ENCODE data around the gene BMPER.

BMPER gene

DNA sequence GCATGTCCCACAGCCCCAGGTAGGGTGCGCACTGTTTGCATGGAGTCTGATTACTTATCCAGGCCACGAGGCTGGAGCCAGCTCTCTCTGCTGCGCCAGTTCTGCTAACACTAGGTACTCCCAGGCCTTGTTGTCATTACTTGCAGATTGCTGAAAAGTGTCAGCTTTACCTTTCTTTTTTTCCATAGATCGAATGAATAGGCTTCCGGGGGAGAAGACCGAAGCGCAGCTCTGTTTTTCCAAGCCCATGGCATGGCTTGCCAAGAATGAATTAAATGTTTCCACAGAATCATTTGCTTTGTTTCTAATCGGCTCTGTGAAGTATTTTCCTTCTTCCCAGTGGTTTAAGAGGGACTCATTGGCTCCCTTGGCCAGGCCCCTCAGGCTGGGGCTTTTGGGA, 285.8 kb downstream of the BMPER start:
- no peak for DNase-seq

DNA sequence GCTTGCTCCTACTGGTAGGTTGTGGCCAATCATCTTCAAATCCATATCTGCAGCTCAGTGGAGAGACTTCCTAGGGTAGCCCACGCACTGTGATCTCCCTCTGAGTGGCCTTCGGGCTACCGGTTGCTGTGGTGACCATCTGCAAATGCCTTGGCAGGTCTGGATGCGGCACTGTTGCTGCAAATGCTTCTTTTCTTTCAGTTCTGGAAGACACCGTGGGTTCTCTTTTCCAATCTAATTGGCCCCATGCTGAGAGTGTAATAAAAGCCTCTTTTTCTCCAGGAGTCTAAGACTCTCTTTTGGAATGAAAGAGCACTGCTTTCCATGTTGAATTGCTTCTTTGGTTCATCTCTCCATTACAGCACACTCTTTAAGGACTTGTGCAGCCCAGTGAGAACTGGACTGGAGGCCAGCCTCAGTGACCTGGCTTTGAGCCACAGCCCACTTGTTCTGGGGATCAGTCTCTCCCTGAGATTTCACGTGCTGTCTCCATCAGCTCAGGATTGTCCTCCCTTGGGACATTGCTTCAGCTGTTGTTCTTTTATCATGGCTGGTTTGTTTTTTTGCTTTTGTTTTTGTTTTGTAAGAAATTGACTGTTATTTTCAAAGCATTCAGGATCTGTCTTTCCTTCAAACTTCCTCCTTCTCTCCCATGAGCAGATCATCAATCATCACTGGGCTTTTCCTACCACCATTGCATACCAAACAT, 286.6 kb downstream of the BMPER start:
- no peak for DNase-seq

DNA sequence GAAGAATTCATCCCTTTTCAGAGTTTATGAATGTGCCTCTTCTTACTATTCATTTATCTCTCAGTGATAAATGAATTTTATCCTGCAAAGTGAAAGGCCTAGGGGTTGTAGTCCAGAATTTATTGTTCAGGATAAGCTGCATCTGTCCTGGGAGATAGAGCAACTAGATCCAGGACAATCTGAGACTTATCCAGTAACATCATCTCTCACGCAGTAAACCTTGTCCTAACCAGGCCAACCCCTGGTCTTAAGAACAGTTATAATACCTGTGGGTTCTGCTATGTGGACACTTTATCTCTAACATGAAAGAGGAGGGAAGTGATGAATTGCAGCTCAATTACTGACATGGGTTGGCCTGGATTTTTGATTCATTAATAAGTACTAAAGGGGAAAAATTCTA, 287.6 kb downstream of the BMPER start:
- DNase-seq = no peak

DNA sequence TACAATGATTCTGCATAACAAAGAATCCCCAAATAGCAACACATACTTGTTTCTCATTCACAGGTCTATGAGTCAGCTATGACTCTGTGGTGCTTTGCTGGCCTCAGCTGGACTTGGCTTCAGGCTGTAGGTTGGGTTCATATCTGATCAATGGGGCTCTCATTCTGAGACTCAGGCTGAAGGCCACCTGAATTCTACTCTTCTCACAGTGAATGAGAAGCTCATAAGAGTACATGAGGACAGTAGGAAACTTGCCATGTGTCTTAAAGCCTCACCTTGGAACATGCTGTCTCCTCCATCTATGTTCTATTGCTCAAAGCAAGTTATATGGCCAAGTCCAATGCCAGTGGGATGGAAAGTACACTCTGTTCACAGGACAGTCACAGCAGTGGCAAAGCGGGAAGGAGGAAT, 292.9 kb downstream of the BMPER start:
- no peak for DNase-seq
